HepG2 (cell line): ENCODE measurements around the gene ZNF586. TPM values are rescaled to one million over a fixed set of nuclear protein-coding genes. Genes with fewer than 3 reads are reported as not detected.

ENCODE experiments used
- AHR ChIP-seq: IDR thresholded peaks from 2 replicates; pipeline ENCODE4 v1.6.1; 2018; ENCODE audit warnings: missing genetic modification reagents, missing compliant biosample characterization
- ATF4 ChIP-seq, 2 experiments: fragments of 450-650 bp in 1 of 2; sonication (generic) in 1 of 2; formaldehyde crosslinking; IDR thresholded peaks; 2 replicates each; pipeline versions ENCODE4 v1.5.0 to v1.8.0; 2020 to 2022; ENCODE audit warnings: mild to moderate bottlenecking in 1 of 2, missing genetic modification reagents in 1 of 2
- BRD4 ChIP-seq: sonication (generic); formaldehyde crosslinking; IDR thresholded peaks from 2 replicates; pipeline ENCODE4 v1.4.0; 2020; ENCODE audit warnings: missing genetic modification reagents
- CENPBD1 ChIP-seq: sonication (generic); formaldehyde crosslinking; IDR thresholded peaks from 2 replicates; pipeline ENCODE4 v1.8.0; 2022; ENCODE audit warnings: missing genetic modification reagents, low read depth, mild to moderate bottlenecking, borderline replicate concordance
- CERS6 ChIP-seq: sonication (generic); formaldehyde crosslinking; IDR thresholded peaks from 2 replicates; pipeline ENCODE4 v1.5.0; 2020; ENCODE audit warnings: missing genetic modification reagents
- E2F5 ChIP-seq: sonication (generic); formaldehyde crosslinking; conservative IDR thresholded peaks from 2 replicates; pipeline ENCODE4 v1.4.0; 2020; ENCODE audit warnings: missing genetic modification reagents
- FOSL2 ChIP-seq: sonication (generic); formaldehyde crosslinking; IDR thresholded peaks from 2 replicates; pipeline ENCODE4 v1.4.0; 2020; ENCODE audit warnings: missing genetic modification reagents
- GZF1 ChIP-seq: sonication (generic); formaldehyde crosslinking; IDR thresholded peaks from 2 replicates; pipeline ENCODE4 v1.5.1; 2020; ENCODE audit warnings: mild to moderate bottlenecking, missing genetic modification reagents
- HNF4A ChIP-seq: sonication (generic); formaldehyde crosslinking; IDR thresholded peaks from 2 replicates; pipeline ENCODE4 v1.4.0; 2020; ENCODE audit warnings: missing genetic modification reagents
- MAFK ChIP-seq, 2 experiments: IDR thresholded peaks in 1 of 2; conservative IDR thresholded peaks in 1 of 2; 2 replicates each; pipeline ENCODE4 v1.6.1; 2011; ENCODE audit warnings: improper control_type of control experiment in 2 of 2, low read length in 2 of 2
- MATR3 ChIP-seq: sonication (generic); formaldehyde crosslinking; IDR thresholded peaks from 2 replicates; pipeline ENCODE4 v1.4.0; 2020; ENCODE audit warnings: missing genetic modification reagents
- MAZ ChIP-seq, 2 experiments: sonication (generic) in 1 of 2; formaldehyde crosslinking in 1 of 2; IDR thresholded peaks; 2 replicates each; pipeline versions ENCODE4 v1.5.0 to v1.6.1; 2012 to 2020; ENCODE audit warnings: low read depth in 2 of 2, mild to moderate bottlenecking in 2 of 2, borderline replicate concordance in 1 of 2, improper control_type of control experiment in 1 of 2, low read length in 1 of 2, missing genetic modification reagents in 1 of 2, moderate library complexity in 1 of 2
- NR2F6 ChIP-seq, 2 experiments: IDR thresholded peaks; 2 replicates each; pipeline ENCODE4 v1.6.1; 2016; ENCODE audit warnings: antibody characterized with exemption in 1 of 2, mild to moderate bottlenecking in 1 of 2
- PREB ChIP-seq: sonication (generic); formaldehyde crosslinking; IDR thresholded peaks from 2 replicates; pipeline ENCODE4 v1.4.0; 2020; ENCODE audit warnings: missing genetic modification reagents
- RBAK ChIP-seq: sonication (generic); formaldehyde crosslinking; IDR thresholded peaks from 2 replicates; pipeline ENCODE4 v1.5.1; 2020; ENCODE audit warnings: mild to moderate bottlenecking, missing genetic modification reagents
- SP4 ChIP-seq: sonication (generic); formaldehyde crosslinking; IDR thresholded peaks from 2 replicates; pipeline ENCODE4 v1.8.1; 2023; ENCODE audit warnings: mild to moderate bottlenecking, missing genetic modification reagents
- TCF12 ChIP-seq, 2 experiments: fragments of 450-650 bp in 1 of 2; sonication (generic) in 1 of 2; formaldehyde crosslinking in 1 of 2; IDR thresholded peaks; 2 replicates each; pipeline versions ENCODE4 v1.6.1 to v1.8.0; 2017 to 2022; ENCODE audit warnings: antibody characterized with exemption in 1 of 2, mild to moderate bottlenecking in 1 of 2, missing genetic modification reagents in 1 of 2, moderate library complexity in 1 of 2
- YY1 ChIP-seq: IDR thresholded peaks from 2 replicates; pipeline ENCODE4 v1.6.1; 2011; ENCODE audit warnings: low read length, low read depth, moderate library complexity, mild to moderate bottlenecking; ENCODE audit not compliant: insufficient read depth, insufficient replicate concordance
- ZFP41 ChIP-seq: sonication (generic); formaldehyde crosslinking; IDR thresholded peaks from 2 replicates; pipeline ENCODE4 v1.4.0; 2020; ENCODE audit warnings: mild to moderate bottlenecking, missing genetic modification reagents, borderline replicate concordance
- ZFY ChIP-seq: sonication (generic); formaldehyde crosslinking; IDR thresholded peaks from 2 replicates; pipeline ENCODE4 v1.4.0; 2020; ENCODE audit warnings: missing genetic modification reagents
- ZNF296 ChIP-seq: sonication (generic); formaldehyde crosslinking; conservative IDR thresholded peaks from 2 replicates; pipeline ENCODE4 v1.5.0; 2020; ENCODE audit warnings: mild to moderate bottlenecking, missing genetic modification reagents
- ZNF547 ChIP-seq: sonication (generic); formaldehyde crosslinking; IDR thresholded peaks from 2 replicates; pipeline ENCODE4 v1.5.1; 2020; ENCODE audit warnings: mild to moderate bottlenecking, missing genetic modification reagents
- ZNF552 ChIP-seq: sonication (generic); formaldehyde crosslinking; IDR thresholded peaks from 2 replicates; pipeline ENCODE4 v1.9.0; 2022; ENCODE audit warnings: missing genetic modification reagents, mild to moderate bottlenecking, borderline replicate concordance
- ZNF557 ChIP-seq: sonication (generic); formaldehyde crosslinking; IDR thresholded peaks from 2 replicates; pipeline ENCODE4 v1.4.0; 2020; ENCODE audit warnings: missing genetic modification reagents
- polyA plus RNA-seq, 8 experiments: library from polyadenylated mRNA; depleted of rRNA in 3 of 8; stranded (reverse) in 7 of 8; unstranded in 1 of 8; fragments of >200 nt; fragmentation: Illumina TruSeq in 4 of 8; extraction: Trizol in 4 of 8; gene quantifications; 2 replicates each; pipeline versions ENCODE4 v1.2.1 to v1.2.3, GENCODE V29; 2011 to 2016; ENCODE audit warnings: low read depth in 4 of 8, missing spikeins in 1 of 8, mixed read lengths in 1 of 8; ENCODE audit not compliant: insufficient read depth in 1 of 8
- total RNA-seq, 5 experiments: library from RNA; depleted of rRNA; stranded (reverse); fragments of >200 nt; fragmentation: Illumina TruSeq; extraction: Trizol; gene quantifications; 2 replicates each; pipeline ENCODE4 v1.2.3, GENCODE V29; 2016; ENCODE audit warnings: low read depth in 1 of 5

ZNF586 gene
- total and polyA plus RNA-seq, 2 of the 13 experiments (the other 11 are each of a cell fraction or from before 2014, with no cell fraction given) = 0.50 to 3.4 TPM

- TF ChIP-seq SP4 (CRISPR knock-in tag) = peak; percentile 38; the same call in 1 of the 2 replicates
- no peak for TF ChIP-seq ZNF547 (CRISPR knock-in tag)
- TF ChIP-seq ZNF552 (CRISPR knock-in tag) = peak; percentile 64; the same call in 1 of the 2 replicates
- peak; percentile 64; the same call in 1 of the 2 replicates for TF ChIP-seq ZFY (CRISPR knock-in tag)
- TF ChIP-seq ZNF296 (CRISPR knock-in tag) = no peak; the same call in 1 of the 2 replicates
- no peak for TF ChIP-seq BRD4 (CRISPR knock-in tag)
- no peak for TF ChIP-seq MATR3 (CRISPR knock-in tag)
- TF ChIP-seq TCF12 (IDR thresholded peaks at IDR 0.05) = no peak
- TF ChIP-seq TCF12 (CRISPR knock-in tag; IDR thresholded peaks at IDR 0.05) = 0 out of 2 replicates have a peak, but pooled peaks have one; percentile 31
- no peak for TF ChIP-seq ZNF557 (CRISPR knock-in tag)
- TF ChIP-seq CENPBD1 (CRISPR knock-in tag) = no peak
- TF ChIP-seq FOSL2 (CRISPR knock-in tag) = peak; percentile 50
- no peak for TF ChIP-seq ZFP41
- TF ChIP-seq NR2F6 (IDR thresholded peaks at IDR 0.05) = no peak
- no peak; the same call in 1 of the 2 replicates for TF ChIP-seq NR2F6 (CRISPR knock-in tag; IDR thresholded peaks at IDR 0.05)
- peak; percentile 50; the same call in 1 of the 2 replicates for TF ChIP-seq AHR (CRISPR knock-in tag)
- no peak for TF ChIP-seq MAZ (IDR thresholded peaks at IDR 0.05; ENCODE audit: borderline replicate concordance, low read depth, low read length)
- TF ChIP-seq MAZ (CRISPR knock-in tag; IDR thresholded peaks at IDR 0.05; ENCODE audit: low read depth) = no peak
- TF ChIP-seq PREB = no peak
- TF ChIP-seq MAFK (conservative IDR thresholded peaks at IDR 0.05 in 1 of 2, IDR thresholded peaks at IDR 0.05 in 1 of 2; ENCODE audit: low read length in 2 of 2) = no peak
- TF ChIP-seq ATF4 (CRISPR knock-in tag; IDR thresholded peaks at IDR 0.05) = 0 out of 4 replicates have a peak, but pooled peaks of 1 of the 2 experiments have one; percentile 19
- no peak; the same call in 1 of the 2 replicates for TF ChIP-seq GZF1 (CRISPR knock-in tag)
- TF ChIP-seq HNF4A (CRISPR knock-in tag) = peak; percentile 26; the same call in 1 of the 2 replicates
- TF ChIP-seq YY1 = no peak
- 0 out of 2 replicates have a peak, but pooled peaks have one; percentile 27 for TF ChIP-seq RBAK (CRISPR knock-in tag)
- no peak for TF ChIP-seq E2F5 (CRISPR knock-in tag)
- TF ChIP-seq CERS6 (CRISPR knock-in tag) = 0 out of 2 replicates have a peak, but pooled peaks have one; percentile 22
Measured at GRCh38 chr19:57819475-57820148, 50.1 kb downstream of the ZNF586 start (continued).
